GM19351 (cell line): ENCODE results near the gene TICRR.
"Not testable (repeated sequence)": the region's sequence is repeated elsewhere in the genome, so short reads cannot be mapped to it uniquely, and the experiment has no call there.

Experiments
- ATAC-seq: cut with Tn5 transposase; IDR thresholded peaks from one replicate; pipeline ENCODE4 v1.9.1; 2021; ENCODE audit warnings: mild to moderate bottlenecking, moderate library complexity; ENCODE audit not compliant: unreplicated experiment

The TICRR gene

DNA sequence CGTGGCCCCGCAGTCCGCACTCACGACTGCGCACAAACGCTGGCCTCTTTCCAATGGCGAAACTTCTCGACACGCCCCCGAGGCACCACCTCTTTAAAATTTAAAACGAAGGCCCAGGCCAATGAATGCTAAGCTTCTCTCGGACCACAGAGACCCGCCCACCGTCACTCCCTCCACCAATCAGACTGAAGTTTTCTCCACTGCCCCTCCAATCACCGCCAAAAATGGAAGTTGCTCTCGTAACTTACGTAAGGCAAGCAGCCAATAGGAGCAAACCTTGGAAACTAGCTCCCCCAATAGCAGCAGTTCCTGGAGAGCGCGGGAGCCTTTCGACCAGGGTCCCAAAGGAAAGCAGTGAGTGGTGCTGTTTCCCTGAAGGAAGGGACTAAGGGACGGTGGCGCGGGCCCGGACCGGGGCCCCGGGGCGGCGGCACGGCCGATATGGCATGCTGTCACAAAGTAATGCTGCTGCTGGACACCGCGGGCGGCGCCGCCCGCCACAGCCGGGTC lies at the start of gene TICRR:
Gene TICRR, plus strand, starts transcription at position 324 of the 510 bp plus-strand sequence. Its CDS starts 118 bp downstream, at position 442.
- ATAC-seq = peak; percentile 91

DNA sequence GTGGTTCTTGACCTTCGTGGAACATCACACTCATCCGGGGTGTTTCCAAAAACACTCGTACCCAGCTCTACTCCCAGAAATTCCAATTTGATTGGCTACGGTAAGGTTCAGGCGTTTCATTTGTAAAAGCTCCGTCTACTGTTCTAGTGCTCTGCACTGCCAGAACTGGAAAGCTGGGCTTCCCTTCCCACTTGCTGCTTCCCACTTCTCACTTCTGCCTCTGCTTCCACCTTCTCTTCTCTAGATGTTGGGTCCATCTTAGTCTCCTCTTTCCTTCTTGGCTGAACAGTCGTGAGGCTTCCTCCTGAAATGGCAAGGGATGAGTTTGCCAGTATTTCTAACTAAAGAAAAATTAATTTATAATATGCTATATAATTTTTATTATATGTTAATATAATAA lies 49.1 kb upstream of the TICRR start:
- ATAC-seq = no peak

DNA sequence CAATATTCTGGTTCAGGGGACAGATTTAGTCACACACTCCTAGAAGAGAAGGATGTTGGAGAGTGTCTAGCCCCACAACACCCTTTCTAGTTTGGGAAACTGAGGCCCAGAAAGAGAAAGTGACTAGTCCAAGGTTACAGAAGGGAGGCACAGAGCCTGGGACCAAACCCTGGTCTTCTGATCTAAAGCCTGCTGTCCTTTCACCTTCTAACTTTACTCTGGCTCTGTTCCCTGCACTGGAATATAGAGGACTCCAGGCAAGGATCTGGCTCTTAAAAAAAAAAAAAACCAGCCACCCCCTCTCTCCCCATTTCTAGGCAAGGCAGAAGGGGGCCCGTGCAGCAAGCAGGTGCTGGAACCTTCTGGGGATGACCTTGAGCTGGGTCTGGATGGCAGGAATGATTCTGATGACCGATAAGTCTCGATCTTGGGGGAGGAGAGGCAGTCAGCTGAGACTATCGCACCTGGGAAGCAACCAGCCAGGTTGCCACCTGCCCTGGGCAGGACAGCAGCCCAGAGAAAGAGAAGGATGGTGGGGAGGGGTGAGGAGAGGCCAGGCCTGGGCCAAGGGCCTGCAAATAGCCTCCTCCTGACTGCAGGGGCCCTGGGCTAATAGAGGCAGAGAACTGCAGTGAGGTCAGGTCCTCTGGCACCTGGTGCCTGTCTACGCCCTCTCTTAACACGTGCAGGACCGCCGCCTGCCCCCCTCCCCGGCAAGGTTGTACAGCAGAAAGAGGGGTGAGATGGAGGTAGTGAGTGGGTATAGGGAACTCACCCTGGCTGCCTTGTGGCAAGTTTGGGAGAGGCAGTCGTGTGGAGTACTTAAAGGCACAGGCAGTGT lies 48.4 kb upstream of the TICRR start:
- no peak for ATAC-seq

DNA sequence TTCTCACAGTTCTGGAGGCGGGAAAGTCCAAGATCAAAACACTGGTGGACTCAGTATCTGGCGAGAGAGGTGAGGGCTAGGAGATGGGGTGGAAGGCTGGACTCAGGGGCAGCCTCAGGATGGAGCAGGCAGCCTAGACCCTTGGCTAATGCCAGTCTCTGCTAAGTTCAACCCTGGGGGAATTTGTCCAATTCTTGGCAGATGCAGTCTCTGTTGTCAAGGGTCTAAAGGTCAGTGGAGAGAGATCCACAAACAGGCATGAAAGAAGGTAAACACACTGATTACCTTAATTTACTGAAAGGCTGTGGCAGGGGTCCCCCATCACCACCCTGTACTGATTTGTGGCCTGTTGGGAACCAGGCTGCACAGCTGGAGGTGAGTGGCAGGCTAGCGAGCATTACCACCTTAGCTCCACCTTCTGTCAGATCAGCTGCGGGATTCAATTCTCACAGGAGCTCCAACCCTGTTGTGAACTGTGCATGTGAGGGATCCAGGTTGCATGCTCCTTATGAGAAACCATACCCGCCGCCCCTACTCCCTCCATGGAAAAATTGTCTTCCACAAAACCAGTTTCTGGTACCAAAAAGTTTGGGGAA lies 46.4 kb upstream of the TICRR start:
- ATAC-seq = no peak

DNA sequence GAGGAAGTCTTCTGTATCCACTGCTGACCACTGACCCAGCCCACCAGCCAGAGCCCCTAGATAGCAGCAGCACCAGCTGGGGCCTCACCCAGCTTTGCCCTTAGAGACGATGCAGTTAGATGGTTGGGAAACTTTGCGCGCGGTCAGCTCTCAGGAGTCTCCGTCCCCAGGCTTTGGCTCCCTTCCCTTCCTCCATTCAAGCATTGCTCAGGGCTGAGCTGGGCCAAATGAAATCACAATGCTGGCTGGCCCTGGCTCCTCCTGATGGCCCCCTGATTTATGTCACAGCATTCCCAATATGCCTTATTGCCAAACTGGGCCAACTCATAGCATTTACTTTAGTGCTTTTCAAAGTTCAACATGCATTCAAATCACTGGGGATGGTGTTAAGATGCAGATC lies 44.3 kb upstream of the TICRR start:
- no peak for ATAC-seq

- no peak for ATAC-seq
These were observed 43.3 kb upstream of the TICRR start for GRCh38 chr15:89531796-89532537.

DNA sequence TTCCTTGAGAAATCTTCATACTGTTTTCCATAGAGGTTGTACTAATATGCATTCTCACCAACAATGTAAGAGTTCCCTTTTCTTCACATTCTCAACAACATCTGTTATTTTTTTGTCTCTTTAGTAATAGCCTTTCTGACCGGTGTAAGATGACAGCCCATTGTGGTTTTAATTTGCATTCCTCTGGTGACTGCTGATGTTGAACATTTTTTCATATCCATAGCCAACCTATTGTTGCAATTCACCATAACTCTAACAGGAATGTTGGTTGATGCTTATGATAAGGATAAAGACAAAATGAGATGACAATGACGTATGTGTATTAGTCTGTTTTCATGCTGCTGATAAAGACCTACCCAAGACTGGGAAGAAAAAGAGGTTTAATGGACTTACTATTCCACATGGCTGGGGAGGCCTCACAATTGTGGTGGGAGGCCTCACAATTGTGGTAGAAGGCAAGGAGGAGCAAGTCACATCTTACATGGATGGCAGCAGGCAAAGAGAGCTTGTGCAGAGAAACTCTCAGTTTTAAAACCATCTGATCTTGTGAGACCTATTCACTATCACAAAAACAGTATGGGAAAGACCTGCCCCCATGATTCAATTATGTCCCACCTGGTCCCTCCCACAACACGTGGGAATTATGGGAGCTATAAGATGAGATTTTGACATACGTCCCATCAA lies 41.3 kb upstream of the TICRR start:
- no peak for ATAC-seq

GRCh38 chr15:89539027-89539426 lies 36.2 kb upstream of the TICRR start:
- no peak for ATAC-seq

- ATAC-seq = no peak
These were observed 32.9 kb upstream of the TICRR start for GRCh38 chr15:89542369-89542768.

GRCh38 chr15:89543389-89543788 lies 31.9 kb upstream of the TICRR start:
- no peak for ATAC-seq

DNA sequence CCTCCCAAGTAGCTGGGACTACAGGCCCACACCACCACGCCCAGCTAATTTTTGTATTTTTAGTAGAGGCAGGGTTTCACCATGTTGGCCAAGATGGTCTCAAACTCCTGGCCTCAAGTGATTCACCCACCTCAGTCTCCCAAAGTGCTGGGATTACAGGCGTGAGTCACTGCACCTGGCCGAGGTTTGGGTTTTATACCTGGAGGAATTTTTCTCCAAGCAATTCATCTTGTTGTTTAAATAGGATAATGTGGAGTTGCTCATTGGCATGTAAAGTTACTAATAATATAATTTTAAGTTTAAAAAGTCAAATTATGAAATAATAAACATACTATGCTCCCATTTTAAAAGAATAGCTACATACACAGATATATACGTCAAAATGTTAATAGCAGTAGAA lies 26.1 kb upstream of the TICRR start:
- not testable (repeated sequence) for ATAC-seq

DNA sequence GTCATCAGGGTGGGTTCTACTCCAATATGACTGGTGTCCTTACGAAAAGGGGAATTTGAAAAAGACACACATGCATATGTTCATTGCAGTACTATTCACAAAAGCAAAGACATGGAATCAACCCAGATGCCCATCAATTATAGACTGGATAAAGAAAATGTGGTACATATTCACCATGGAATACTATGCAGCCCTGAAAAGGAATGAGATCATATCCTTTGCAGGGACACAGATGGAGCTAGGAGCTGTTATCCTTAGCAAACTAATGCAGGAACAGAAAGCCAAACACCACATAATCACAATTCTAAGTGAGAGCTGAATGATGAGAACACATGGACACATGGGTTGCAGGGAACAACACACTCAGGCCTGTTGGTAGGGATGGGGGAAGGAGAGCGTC lies 24.8 kb upstream of the TICRR start:
- no peak for ATAC-seq

DNA sequence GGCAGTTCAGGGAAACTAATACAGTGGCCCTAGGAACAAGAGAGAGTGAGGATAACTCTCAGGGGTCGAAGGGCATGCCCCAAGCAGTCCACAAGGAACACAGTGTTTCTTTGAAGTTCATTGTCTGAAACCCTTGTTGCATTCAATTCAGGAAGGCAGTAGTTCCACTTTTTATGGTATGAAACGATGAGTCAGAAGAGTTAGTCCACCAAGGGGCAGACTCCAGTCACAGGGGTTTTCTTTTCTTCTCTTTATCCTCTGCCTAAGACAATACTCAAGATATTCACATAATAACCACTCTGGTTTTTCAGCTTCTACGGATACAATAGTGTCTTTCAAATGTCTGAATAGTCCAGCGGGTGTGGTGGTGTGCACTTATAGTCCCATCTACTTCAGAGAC lies 23.7 kb upstream of the TICRR start:
- peak; percentile 66 for ATAC-seq

GRCh38 chr15:89553632-89554031 lies 21.6 kb upstream of the TICRR start:
- no peak for ATAC-seq

DNA sequence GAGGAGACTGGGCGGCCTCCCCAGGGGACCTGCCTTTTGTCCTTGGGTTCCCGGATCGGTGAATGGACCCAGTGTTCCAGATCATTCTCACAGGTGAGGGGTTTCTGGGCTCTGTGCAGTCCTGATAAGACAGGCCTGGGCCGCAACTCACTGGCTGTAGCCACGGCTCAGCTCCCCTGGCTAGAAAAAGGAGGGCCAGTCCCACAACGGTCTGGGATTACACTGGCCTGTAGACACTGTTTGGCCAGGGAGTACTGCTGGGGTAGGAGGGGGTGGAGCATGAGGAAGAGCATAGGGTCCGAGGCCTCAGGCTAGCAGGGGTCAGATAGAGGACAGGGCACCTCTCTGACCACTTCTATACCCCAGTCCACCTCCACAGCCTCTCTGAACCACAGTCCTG lies 21.0 kb upstream of the TICRR start:
- ATAC-seq = no peak

GRCh38 chr15:89555768-89556167 lies 19.5 kb upstream of the TICRR start:
- no peak for ATAC-seq

GRCh38 chr15:89556413-89557262 lies 18.6 kb upstream of the TICRR start:
- ATAC-seq = no peak

- ATAC-seq = no peak
These were observed 15.5 kb upstream of the TICRR start for GRCh38 chr15:89559769-89560264.

GRCh38 chr15:89566181-89566580 lies 9.1 kb upstream of the TICRR start:
- no peak for ATAC-seq
